ENCODE measurements around the gene CDH13.

- TF ChIP-seq POLR2AphosphoS5 (IDR thresholded peaks at IDR 0.05; ENCODE audit: low read depth, low read length) = no peak
- no peak for TF ChIP-seq REST (IDR thresholded peaks at IDR 0.05; ENCODE audit: insufficient read depth in 1 of 2, low read depth in 2 of 2, low read length in 2 of 2)
- TF ChIP-seq TAF1 (IDR thresholded peaks at IDR 0.05; ENCODE audit: borderline replicate concordance, insufficient read depth, low read length) = no peak
- no peak for TF ChIP-seq SIN3A (IDR thresholded peaks at IDR 0.05; ENCODE audit: borderline replicate concordance, insufficient read depth, low read length)
Measured at GRCh38 chr16:82713778-82714177, 87.0 kb downstream of the CDH13 start.
